Fibroblast of peridontal ligament (primary cell): ENCODE data around the gene KHSRP.
A peak's percentile ranks its signal among the peaks of the same experiment; 100 is the strongest.
"Not testable (repeated sequence)": the region's sequence is repeated elsewhere in the genome, so short reads cannot be mapped to it uniquely, and the experiment has no call there.

Experiments
- DNase-seq: peaks from one replicate; pipeline ENCODE4 v3.0.0-alpha.2; 2010; ENCODE audit errors: extremely low read depth

The KHSRP gene

DNA sequence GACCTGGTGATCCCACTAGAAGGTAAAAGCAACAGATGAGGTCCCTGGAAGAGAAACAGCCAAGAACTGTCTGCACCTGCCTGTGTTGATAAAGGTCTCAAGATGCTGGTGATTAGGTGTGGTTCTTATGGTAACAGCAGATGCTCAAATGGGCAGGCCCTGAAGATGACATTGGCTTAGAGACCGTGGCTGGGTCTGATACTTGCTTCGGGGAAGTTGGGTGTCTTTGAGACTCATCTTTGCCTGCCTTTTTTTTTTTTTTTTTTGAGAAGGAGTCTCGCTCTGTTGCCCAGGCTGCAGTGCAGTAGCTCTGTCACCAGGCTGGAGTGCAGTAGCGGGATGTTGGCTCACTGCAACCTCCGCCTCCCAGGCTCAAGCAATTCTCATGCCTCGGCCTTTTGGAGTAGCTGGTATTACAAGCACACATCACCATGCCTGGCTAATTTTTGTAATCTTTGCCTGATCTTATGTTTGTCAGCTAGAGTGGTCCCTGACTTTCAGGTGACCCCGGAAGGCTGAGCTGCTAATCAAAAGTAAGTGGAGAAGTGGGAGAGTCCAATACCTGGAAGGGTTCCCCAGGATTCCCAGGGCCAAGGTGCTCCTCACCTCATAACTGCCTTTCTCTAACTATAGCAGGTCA lies 27.1 kb upstream of the KHSRP start:
- DNase-seq: no peak

DNA sequence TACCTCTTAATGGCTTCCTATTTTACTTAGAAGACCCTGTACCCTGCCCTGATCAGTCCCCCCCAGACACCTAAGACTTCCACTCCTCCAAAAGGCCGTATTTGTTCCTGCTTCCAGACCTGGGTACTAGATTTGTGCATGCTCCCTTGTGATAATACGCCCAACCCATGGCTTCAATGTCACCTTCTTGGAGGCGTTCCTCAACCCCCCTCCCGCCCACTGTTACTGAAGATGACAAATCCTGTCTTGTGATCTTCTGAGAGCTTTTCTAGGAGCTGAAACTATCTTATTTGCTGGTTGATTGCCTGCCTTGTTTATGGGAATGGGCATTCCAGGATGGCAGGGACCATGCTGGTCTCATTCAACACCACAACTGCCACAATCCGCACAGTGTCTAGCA lies 25.6 kb upstream of the KHSRP start:
- no peak for DNase-seq

DNA sequence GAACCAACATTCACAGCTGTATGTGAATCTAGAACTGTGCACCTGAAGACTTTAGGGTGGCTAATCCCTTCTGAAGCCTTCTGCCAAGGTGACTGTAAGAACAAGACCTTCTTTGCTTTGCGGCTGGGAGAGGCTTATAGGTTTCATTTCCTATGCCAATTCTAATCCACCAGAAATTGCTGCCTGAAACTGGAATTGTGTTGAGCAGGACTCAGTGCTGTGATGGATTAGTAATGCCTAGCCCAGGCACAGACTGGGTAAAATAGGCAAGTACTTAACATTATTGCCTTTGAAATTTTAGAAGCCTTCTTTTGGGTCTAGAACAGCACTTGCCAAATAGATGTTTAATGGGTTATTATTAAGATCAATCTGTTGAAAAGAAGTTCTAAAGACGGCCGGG lies 23.4 kb upstream of the KHSRP start:
- DNase-seq: no peak

DNA sequence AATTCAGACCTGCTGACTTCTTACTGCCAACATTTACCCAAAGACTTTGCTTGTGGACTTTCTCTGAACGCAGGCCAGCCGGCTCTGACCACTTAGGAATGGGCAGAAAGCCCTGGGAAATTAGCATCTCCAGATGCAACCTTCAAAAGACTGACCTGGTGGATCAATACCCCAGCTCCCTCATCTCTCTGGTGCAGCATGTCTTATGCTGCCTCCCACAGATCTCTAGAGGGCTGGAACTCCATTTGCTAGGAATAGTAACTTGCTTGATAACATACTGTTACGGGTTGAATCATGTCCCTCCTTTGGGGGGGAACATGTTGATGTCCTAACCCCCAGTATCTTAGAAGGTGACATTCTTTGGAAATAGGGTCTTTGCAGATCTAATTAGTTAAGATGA lies 21.8 kb upstream of the KHSRP start:
- no peak for DNase-seq

DNA sequence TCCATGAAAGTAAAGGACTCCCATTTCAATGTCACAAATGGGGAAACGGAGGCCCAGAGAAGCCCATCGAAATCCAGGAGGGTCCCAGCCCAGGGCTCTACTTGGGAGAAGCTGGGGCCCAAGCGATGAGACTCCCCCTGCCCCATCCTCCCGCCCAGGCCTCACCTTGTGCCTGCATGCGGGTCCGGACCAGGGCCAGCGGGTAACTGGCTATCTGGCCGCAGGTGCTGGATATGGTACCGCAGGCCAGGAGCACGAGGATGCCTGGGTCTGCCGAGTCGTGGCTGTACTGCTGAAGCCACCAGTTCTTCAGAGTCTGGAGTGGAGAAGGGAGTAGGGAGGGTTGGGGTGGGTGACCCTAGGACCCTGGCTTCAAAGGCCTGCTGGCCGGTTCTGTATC lies 19.4 kb upstream of the KHSRP start:
- no peak for DNase-seq

DNA sequence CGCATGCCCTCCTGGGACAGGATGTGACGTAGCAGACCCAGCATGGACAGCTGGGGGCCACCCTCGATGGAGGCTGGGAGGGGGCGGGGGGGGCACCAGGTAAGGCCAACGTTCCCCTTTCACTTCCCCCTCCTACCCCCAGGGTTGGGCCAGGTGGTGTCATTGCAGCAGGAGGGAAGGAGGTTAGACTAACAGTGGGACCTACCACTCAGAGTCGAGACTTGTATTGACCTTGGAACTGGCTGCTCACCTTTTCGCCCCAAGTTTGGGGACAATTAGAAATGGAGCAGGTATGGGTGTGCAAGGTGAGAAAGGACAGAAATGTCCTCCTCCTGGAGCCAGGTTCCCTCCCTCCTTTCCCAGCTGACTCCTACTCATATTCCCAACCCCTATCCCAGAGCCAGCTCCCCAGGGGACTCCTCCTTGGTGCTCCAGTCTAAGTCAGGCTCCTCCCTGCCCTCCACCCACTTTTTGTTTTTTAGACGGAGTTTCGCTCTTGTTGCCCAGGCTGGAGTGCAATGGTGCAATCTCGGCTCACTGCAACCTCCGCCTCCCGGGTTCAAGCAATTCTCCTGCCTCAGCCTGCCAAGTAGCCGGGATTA lies 17.6 kb upstream of the KHSRP start:
- no peak for DNase-seq

DNA sequence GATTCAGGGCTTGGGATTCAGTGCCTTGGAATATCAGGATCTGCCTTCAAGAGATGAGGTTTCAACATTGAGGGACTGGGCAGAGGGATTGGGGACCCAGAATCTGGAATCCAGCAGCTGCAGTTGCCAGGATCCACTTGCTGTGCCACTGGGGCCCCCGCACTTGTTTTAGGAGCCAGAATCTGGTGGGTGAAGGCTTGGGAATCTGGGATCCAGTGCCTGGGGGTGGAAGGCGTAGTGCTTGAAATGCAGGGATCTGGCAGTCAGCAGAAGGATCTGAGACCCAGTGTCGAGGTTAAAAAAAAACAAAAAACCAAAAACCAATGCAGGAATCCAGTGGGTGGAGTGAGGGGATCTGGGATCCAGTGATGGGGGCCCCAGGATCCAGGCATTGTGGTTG lies 16.3 kb upstream of the KHSRP start:
- DNase-seq: no peak

DNA sequence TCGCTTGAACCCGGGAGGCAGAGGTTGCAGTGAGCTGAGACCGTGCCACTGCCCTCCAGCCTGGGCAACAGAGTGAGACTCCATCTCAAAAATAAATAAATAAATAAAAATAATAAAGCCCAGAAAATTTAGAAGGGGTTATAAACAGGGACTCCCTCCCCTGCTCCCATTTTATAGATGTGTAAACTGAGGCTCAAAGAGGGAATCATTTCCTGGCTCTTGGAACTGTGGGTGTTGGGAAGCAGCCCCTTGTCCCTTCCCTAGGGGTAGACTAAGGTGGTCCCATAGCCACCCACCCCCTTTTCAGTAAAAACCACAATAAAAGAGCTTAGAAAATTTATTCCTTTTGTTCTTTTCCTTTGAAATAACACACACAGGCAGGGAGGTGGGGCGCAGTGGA lies 15.1 kb upstream of the KHSRP start:
- no peak for DNase-seq

DNA sequence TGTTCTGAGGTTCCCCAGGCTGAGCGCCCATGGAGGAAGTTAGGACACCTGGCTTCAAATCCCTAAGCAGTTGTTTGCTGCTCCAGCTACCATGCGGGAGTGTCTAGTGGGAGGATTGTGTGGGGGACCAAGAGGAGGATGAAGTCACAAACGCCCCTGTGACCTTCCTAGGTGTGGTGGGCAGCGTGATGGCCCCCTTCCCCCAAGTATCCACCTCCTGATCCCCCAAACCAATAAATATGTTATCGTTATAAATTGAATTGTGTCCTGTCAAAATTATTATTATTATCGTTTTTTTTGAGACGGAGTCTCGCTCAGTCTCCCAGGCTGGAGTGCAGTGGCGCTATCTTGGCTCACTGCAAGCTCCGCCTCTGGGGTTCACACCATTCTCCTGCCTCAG lies 9.1 kb upstream of the KHSRP start, which contains the start of gene SLC25A41:
Gene SLC25A41 (minus strand): TSS at position 101 of the 400 bp plus-strand sequence. CDS start 70 bp downstream, at position 31.
- no peak for DNase-seq

DNA sequence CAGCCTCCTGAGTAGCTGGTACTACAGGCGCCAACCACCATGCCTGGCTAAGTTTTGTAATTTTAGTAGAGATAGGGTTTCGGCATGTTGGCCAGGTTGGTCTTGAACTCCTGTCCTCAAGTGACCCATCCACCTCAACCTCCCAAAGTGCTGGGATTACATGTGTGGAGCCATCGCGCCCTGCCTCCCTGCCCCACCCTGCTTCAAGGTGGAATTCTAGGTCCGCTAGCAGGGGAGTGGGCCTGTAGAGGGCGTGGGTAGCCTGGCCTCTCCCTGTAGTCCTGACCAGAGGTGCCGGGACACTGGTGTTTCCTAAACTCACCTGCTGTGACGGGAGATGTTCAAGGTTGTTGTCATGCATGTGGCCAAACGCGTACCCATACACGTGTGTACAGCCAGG lies 8.6 kb upstream of the KHSRP start:
- no peak for DNase-seq

DNA sequence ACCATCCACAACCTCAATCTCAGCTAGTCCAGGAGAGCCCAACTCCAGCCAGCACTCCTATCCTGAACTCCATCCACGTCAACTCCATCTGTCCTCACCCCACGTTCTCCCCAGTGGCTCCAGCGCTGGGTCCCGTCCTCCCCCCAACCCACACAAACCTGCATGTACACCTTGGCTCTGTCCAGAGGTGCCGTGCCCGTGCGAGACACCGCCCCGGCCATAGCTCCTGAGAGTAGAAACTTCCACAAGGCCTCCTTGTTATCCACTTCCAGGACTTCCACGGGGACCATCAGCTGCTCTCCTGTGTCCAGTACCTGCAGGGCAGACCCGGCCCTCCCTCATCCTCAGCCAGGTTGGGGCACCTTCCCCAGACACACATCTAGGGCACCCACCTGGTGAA lies 7.3 kb upstream of the KHSRP start:
- no peak for DNase-seq

DNA sequence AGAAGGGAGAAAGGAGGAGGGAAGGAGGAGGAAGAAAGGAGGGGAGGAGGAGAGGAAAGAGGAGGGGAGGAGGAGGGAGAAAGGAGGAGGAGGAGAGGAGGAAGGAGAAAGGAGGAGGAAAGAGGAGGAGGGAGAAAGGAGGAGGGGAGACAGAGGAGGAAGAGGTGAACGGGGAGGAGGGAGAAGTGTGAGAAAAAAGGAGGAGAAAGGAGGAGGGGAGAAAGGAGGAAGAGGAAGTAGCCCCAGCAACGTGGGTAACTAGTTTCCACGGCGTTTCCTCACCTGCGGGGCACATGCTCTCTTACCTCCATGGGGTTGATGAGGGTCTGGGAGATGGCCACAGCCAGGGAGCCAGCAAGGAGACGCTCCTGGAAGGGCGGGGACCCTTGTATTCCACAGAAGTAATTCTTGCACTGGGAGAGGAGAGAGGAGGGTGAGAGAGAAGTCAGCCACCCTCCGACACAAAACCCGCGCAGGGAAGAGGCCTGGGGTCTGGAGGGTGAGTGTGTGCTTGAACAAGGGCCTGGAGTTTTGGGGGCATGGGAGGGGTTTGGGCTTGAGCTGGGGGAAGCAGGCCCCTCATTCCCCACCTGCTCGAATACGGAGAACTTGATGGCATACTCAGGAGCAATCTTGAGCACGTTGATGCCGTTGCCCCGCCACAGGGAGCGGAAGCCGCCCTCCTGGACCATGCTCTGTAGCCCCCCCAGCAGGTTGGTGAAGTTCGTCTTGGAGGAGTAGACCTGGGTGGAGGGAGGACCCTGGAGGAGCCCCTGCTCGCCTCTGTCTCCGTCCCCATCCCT lies 5.0 kb upstream of the KHSRP start:
- DNase-seq: no peak

DNA sequence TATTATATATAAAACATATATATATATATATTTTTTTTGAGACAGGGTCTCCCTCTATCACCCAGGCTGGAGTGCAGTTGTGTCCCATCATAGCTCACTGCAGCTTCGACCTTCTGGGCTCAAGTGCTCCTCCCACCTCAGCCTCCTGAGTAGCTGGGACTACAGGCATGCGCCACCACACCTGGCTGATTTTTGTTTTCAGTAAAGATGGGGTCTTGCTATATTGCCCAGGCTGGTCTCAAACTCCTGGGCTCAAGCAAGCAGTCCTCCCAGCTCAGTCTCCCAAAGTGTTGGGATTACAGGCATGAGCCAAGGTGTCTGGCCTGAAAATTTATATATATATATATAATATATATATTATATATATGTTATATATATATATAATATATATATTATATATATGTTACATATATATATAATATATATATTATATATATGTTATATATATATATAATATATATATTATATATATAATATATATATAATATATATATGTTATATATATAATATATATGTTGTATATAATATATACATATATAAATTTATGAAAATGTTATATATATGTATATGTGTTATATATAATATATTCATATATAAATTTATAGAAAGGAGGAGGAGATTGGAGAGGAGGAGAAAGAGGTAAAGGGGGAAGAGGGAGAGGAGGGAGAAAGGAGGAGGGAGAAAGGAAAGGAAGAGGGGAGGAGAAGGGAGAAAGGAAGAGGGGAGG lies 4.2 kb upstream of the KHSRP start:
- DNase-seq: not testable (repeated sequence)

DNA sequence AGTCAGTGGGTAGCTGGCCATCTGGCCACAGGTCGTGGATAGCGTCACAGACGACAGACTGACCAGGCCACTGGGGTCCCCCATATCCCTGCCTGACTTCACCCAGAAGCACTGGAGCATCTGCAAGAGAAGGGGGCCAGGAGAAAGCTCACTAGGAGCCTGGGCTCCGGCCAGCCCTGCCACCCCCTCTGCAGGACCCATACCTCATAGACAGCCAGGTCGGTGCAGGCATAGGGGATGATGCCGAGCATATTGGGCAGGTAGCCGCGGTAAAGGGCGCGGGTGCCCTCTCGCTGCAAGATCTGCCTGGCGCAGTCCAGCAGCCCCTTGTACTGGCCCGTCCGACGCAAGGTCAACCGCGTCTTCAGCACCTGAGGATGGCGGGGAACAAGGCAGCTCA lies 2.5 kb upstream of the KHSRP start:
- DNase-seq: no peak

DNA sequence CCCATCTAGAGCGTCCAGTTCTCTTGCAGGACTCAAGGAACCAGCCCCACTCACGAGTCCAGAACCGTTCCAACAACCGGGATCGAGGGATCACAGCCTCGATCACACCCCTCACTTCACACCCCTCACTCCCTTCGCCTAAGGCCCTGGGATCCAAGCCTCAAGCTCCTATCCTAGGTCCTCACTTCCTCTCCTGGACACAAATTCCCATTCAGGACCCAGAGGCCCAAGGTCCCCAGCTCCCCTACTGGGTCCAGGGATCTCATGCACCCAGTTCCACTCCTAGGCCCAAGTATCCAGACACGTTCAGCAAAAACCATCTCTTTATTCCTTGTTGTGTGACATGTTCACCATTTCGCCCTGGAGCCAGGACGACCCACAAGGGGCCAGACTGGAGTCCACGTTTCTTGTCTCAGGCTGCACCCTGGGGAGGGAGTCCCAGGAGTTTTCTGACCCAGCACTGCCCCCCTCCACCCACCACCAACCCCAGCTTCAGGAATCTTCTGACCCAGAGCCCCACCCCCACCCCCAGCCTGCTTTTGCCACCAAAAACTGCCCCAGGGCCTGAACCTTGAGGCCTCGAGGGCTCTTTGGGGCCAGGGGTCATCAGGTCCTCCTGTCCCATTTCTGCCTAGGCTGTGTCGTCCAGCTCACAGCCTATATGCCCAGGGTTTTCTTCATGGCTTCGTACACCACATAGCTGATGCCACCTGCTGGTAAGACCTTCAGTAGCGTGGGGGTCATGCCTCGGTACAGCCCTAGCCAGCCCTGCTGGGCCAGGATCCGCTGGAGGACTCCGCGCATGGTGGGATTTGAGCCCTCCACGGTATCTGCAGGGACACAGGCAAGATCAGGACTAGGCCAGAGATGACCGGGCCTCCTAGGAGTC lies 1.4 kb upstream of the KHSRP start:
- DNase-seq: no peak

DNA sequence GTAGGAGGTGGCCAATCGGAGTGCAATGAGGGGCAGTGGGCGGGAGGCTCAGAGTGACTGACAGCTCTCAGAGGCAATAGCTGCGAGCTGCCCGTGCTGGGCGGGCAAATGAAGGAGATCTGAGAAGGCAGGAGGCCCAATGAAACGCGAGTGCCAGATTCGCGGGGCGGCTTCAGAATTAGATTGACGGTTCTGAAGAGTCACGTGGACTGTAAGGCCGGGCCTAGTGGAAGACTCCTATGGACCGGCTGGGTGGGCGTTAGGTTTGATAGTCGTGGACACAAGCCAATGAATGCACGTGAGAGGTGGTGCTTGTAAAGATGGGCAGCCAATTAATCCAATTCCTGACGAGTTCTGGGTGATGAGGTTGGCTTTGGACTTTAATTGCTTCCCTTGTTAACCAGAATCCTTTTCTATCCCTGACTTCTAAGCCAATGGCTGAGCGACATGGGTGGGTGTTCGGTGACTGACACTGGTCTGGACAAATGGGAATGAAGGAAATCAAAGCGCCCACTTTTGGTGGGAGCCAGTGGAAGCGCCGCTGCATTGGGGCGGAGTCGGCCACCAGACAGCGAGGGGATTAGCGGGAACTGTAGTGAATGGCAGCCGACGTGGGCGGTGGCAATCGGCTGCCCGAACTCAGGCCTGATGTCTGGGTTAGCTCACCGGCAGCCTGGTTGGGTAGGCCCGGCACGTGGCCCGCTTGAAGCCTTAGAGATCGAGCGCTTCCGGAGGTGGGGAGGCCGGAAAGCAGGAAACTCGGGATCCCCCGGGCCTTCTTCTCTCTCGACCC lies 524 bp upstream of the KHSRP start:
- DNase-seq: peak; percentile 100

DNA sequence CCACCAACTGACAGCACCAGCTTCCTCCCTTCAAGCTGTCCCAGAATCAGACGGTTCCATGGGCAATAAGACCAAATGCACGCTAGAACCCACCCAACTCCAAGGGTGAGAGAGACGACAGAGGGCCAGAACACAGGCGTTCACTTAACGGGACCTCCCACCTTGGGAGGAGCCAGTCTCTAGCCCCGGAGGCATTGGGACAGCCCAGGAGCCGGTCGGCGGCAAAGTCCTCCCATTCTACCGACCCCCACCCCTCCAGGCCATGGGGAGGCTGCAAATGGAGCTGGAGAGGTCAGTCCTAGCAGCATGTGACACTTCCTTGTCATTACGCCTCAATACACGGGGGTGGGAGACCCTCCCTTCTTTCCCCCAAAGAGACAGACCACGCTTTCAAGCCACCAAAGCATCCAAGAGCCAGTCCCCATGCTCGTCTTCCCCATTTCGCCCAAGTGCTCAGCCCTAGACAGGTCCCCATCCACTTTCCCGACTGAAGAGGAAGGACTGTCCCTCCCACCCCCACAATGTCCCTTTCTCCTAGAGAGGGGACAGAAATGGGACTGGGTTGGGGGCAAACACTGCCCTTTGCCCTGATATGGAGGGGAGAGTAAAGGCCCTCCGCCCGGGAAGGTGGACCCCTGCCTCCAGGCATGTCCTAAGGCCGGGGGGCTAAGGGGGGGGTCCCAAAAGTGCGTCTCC lies 964 bp downstream of the KHSRP start:
- peak; percentile 35 for DNase-seq

DNA sequence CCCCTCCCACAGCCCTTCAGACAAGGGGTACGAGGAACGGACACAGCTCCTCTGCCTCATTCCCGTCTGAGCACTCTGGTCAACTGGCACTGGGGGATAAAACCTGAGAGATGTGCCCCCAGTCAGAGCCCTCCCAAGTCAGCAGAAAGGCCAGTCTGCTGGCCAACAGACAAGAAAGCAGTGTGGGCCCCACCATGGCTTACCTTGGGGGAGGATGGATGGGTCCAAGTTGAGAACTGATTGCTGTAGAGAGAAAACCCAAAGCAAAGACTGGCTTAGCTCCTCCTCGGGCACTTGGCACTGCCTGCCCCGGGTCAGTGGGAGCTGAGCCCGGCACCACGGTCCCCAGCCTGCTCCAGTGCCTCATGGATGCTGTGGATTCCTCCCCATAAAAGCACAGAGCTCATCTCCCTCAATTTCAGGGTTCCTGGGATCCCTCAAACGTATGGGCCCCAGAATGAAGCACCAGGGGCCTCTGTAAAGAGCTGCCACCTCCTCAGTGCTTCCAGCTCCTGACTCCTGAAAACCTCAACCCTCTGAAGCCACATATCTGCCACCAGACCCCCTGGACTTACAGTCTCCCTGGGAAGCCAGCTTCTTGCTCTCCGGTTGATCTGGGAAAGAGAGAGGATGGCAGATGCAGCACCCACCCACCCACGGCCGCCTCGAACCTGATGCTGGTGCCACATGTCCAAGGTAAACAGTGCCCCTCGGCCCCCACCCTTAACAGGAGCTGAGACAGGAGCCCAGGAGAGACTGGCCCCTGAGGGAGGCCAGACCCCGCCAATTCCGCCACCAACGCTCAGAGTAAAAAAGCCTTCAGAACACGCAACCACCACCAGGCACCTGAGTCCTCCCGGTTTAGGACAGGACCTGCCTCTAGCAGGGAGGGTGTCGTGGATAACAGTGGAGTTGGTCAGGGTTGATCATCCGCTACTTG lies 3.3 kb downstream of the KHSRP start:
- DNase-seq: no peak

DNA sequence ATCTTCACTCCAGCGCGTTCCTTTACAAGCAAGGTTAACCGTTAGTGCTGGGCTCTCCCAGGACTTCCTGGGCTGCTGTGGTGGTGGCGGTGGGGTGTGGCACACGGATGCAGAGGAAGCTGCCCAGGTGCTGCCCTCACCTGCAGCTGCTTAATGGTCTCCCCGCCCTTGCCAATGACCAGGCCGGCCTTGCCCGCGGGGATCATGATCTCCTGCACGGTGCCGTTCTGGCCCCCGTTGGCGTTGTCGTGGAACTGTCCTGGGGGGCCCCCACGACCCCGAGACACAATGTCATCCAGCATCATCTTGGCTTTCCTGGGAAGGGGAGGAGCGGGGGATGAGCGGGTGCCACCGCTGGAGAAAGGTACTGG lies 6.1 kb downstream of the KHSRP start:
- DNase-seq: no peak
